ENCODE results near the gene FGF11. TPM values are rescaled to one million over a fixed set of nuclear protein-coding genes. Genes with fewer than 3 reads are reported as not detected.
"Not testable (repeated sequence)": the region's sequence is repeated elsewhere in the genome, so short reads cannot be mapped to it uniquely, and the experiment has no call there.

The FGF11 gene
- total and polyA plus RNA-seq, 11 donors: 1.6 to 9.6 (median 7.8) TPM

DNA sequence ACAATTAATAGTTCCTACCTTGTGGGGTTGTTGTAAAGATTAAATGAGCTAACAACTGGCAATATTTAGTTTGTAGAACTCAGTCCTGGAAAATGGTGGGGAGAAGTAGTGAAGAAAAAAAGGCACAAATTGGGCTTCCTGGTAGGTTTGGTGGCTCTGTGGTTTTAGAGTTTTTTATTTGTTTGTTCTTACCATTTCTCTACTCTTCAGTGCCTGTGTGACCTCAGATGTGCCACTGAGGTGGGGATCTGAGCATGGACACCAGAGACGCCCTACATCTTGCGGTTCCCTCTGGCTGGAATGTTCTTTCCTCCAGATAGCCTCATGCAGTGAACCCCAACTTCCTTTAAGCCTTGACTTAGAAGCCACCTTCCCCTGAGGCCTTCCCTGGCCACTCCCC lies 32.4 kb downstream of the FGF11 start:
- TF ChIP-seq, protein P1, sequence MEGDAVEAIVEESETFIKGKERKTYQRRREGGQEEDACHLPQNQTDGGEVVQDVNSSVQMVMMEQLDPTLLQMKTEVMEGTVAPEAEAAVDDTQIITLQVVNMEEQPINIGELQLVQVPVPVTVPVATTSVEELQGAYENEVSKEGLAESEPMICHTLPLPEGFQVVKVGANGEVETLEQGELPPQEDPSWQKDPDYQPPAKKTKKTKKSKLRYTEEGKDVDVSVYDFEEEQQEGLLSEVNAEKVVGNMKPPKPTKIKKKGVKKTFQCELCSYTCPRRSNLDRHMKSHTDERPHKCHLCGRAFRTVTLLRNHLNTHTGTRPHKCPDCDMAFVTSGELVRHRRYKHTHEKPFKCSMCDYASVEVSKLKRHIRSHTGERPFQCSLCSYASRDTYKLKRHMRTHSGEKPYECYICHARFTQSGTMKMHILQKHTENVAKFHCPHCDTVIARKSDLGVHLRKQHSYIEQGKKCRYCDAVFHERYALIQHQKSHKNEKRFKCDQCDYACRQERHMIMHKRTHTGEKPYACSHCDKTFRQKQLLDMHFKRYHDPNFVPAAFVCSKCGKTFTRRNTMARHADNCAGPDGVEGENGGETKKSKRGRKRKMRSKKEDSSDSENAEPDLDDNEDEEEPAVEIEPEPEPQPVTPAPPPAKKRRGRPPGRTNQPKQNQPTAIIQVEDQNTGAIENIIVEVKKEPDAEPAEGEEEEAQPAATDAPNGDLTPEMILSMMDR (IDR thresholded peaks at IDR 0.05): no peak
- no peak for TF ChIP-seq POLR2A (IDR thresholded peaks at IDR 0.05)
- H3K9me3 ChIP-seq: no peaks in the 10 kb centered on the region
- intact Hi-C loops (cut with DNase I): no loop called here
- peak overlapping the region in 2 of 12 donors; percentile 5 to 24 for H3K27ac ChIP-seq
- H3K4me1 ChIP-seq: peaks cover 2 to 87% (median 55%) of the 10 kb centered on the region in 12 donors
- DNase-seq: no peak
- H3K4me3 ChIP-seq: no peak overlapping the region
- peaks cover 0 to 6% (median 0%) of the 10 kb centered on the region in 9 donors for H3K36me3 ChIP-seq
- H3K27me3 ChIP-seq: no peaks in the 10 kb centered on the region
- 70 to 80% (median 77%) methylated on average over 2 of the region's 2 CpGs for WGBS, 4 donors
- no peak for ATAC-seq

DNA sequence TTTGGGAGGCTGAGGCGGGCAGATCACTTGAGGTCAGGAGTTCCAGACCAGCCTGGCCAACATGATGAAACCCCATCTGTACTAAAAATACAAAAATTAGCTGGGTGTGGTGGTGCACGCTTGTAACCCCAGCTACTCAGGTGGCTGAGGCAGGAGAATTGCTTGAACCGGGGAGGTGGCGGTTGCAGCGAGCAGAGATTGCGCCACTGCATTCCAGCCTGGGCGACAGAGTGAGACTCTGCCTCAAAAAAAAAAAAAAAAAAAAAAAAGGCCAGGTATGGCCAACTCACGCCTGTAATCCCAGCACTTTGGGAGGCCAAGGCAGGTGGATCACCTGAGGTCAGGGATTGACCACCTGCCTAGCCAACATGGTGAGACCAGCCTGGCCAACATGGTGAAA lies 35.5 kb downstream of the FGF11 start:
- Histone ChIP-seq H3K27ac (peak overlapping the region in 9 of 12 donors; percentile 73 to 100 (median 100)), H3K4me1 (peaks cover 7 to 77% (median 54%) of the 10 kb centered on the region in 12 donors)
- H3K9me3 ChIP-seq, DNase-seq, ATAC-seq, H3K36me3 ChIP-seq, H3K27me3 ChIP-seq, H3K4me3 ChIP-seq: not testable (repeated sequence)
- intact Hi-C loops (cut with DNase I): loop anchor here in 3 of 10 donors (5.0 kb wide), 1 partner anchor 32 kb away; no protein-coding TSS in a partner anchor
- 83 to 94% (median 90%) methylated on average over 8 of the region's 8 CpGs for WGBS, 4 donors

DNA sequence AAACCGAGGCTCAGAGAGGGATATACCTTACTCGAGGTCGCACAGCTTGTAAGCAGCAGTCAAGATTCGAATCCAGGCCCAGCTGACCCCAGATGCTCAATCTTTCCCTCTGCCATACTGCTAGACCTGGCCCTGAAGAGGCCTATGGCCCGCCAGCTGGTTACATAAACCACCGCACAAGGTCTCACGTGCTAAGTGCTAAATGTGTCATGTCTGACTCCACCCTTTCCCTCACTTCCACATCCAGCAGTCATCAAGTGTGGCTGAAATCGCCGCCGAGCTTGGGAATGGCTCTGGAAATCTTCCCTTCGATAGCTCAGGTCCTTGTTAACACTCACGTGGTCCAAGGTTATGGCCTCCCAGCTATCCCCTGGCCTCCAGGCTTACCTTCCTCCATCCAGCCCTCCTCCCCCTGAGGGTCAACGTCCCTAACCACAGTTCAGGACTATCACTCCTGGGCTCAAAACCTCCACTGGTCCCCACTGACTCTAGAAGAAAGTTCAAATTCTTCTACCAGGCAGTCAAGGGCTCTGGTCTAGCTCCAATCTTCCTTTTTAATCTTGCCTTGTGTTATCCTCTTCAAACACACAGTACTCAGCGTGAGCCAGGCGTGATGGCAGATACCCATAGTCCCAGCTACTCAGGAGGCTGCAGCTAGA lies 36.6 kb downstream of the FGF11 start:
- 33 to 43% (median 38%) methylated on average over 15 of the region's 15 CpGs for WGBS, 4 donors
- H3K27me3 ChIP-seq: no peaks in the 10 kb centered on the region
- H3K36me3 ChIP-seq: no peaks in the 10 kb centered on the region
- peak overlapping the region in 1 of 12 donors; percentile 14 for H3K4me3 ChIP-seq
- no peak for TF ChIP-seq POLR2A (IDR thresholded peaks at IDR 0.05)
- TF ChIP-seq, protein P1 (IDR thresholded peaks at IDR 0.05): no peak
- intact Hi-C loops (cut with DNase I): loop anchor here in 3 of 10 donors (5.0 kb wide), 1 partner anchor 34 kb away; no protein-coding TSS in a partner anchor
- ATAC-seq (peak; percentile 42 to 70 (median 60)), DNase-seq (peak; percentile 63 to 82 (median 70))
- no peaks in the 10 kb centered on the region for H3K9me3 ChIP-seq
- peak overlapping the region; percentile 6 to 100 (median 100) for H3K27ac ChIP-seq
- peaks cover 7 to 80% (median 52%) of the 10 kb centered on the region in 12 donors for H3K4me1 ChIP-seq

DNA sequence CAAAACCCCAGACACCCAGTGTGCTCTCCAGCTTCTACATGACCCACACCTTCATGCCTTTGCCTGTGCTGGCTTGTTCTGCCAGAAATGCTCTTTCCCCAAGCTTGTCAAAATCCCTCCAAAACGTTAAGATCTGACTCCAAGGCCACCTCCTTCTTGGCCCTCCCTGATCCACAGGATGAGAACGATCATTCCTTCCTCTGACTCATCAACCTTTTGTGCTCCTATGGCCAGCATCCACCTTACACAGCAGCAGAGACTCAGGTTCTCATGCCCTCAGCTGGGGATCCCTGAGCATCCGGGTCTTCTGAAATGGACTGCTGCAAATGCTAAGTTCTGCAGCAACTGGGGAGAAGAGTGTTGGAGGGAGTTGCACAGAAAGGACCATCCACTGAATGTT lies 37.2 kb downstream of the FGF11 start:
- no peaks in the 10 kb centered on the region for H3K36me3 ChIP-seq
- peaks cover 7 to 77% (median 51%) of the 10 kb centered on the region in 12 donors for H3K4me1 ChIP-seq
- TF ChIP-seq, protein P1 (IDR thresholded peaks at IDR 0.05): no peak
- no peak for TF ChIP-seq POLR2A (IDR thresholded peaks at IDR 0.05)
- WGBS, 4 donors: 19 to 37% (median 30%) methylated on average over 3 of the region's 3 CpGs
- intact Hi-C loops (cut with DNase I): loop anchor here in 3 of 10 donors (5.0 kb wide), 1 partner anchor 34 kb away; no protein-coding TSS in a partner anchor
- peak overlapping the region in 11 of 12 donors; percentile 78 to 100 (median 100) for H3K27ac ChIP-seq
- H3K9me3 ChIP-seq: no peaks in the 10 kb centered on the region
- H3K27me3 ChIP-seq: no peaks in the 10 kb centered on the region
- DNase-seq (no peak), ATAC-seq (no peak)
- peak overlapping the region in 1 of 12 donors; percentile 99 for H3K4me3 ChIP-seq

Measured in heart left ventricle (tissue), 16 donors.